Measurements from ENCODE around the gene NES. TPM values are rescaled to one million over a fixed set of nuclear protein-coding genes. Genes with fewer than 3 reads are reported as not detected.

Gene NES, protein sequence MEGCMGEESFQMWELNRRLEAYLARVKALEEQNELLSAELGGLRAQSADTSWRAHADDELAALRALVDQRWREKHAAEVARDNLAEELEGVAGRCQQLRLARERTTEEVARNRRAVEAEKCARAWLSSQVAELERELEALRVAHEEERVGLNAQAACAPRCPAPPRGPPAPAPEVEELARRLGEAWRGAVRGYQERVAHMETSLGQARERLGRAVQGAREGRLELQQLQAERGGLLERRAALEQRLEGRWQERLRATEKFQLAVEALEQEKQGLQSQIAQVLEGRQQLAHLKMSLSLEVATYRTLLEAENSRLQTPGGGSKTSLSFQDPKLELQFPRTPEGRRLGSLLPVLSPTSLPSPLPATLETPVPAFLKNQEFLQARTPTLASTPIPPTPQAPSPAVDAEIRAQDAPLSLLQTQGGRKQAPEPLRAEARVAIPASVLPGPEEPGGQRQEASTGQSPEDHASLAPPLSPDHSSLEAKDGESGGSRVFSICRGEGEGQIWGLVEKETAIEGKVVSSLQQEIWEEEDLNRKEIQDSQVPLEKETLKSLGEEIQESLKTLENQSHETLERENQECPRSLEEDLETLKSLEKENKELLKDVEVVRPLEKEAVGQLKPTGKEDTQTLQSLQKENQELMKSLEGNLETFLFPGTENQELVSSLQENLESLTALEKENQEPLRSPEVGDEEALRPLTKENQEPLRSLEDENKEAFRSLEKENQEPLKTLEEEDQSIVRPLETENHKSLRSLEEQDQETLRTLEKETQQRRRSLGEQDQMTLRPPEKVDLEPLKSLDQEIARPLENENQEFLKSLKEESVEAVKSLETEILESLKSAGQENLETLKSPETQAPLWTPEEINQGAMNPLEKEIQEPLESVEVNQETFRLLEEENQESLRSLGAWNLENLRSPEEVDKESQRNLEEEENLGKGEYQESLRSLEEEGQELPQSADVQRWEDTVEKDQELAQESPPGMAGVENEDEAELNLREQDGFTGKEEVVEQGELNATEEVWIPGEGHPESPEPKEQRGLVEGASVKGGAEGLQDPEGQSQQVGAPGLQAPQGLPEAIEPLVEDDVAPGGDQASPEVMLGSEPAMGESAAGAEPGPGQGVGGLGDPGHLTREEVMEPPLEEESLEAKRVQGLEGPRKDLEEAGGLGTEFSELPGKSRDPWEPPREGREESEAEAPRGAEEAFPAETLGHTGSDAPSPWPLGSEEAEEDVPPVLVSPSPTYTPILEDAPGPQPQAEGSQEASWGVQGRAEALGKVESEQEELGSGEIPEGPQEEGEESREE (N-terminal part only)
- not detected for total RNA-seq

DNA sequence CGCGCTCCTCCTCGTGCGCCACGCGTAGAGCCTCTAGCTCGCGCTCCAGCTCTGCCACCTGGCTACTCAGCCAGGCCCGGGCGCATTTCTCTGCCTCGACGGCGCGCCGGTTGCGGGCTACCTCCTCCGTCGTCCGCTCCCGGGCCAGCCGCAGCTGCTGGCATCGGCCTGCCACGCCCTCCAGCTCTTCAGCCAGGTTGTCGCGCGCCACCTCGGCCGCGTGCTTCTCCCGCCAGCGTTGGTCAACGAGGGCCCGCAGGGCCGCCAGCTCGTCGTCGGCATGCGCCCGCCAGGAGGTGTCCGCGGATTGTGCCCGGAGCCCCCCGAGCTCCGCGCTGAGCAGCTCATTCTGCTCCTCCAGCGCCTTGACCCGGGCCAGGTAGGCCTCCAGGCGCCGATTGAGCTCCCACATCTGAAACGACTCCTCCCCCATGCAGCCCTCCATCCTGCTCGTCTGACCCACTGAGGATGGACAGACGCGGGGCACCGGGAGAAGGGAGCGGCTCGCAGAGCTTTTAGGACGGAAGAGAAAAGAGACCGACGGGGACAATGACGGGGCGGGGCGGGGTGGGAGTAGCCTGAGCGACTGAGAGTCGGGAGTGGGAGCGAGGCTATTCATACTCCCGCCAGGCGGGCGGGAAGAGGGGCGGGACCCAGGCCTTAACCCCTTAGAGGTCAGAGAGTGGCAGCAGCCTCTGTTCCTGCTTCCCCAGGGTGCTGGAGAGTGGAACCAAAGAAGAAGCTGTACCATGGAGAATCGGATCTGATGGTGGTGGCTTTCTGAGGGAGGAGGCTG is at the start of gene NES:
Gene NES (minus strand): TSS at position 588 of the 796 bp plus-strand sequence. CDS start 143 bp downstream, at position 445.
- Mint-ChIP-seq H3K9me3 (no peaks in the 10 kb centered on the region), H3K27ac (no peak within 1 kb of the TSS), H3K36me3 (ENCODE audit: low read depth) (no peaks in the 10 kb centered on the region), H3K4me3 (no peak within 1 kb of the TSS), H3K27me3 (peaks cover 75% of the 10 kb centered on the region), H3K4me1 (peaks cover 3% of the 10 kb centered on the region)
- POLR2A ChIA-PET, result interaction anchor here (0.6 kb wide), 1 partner anchor 185 kb away, joined by 3 read pairs; no protein-coding TSS in a partner anchor
- CTCF ChIA-PET, result interaction anchor here (0.8 to 5.9 kb wide), 11 partner anchors 9 to 251 kb away, joined by 3 to 41 read pairs (median 3); no protein-coding TSS in a partner anchor
- DNase-seq, result no peak

DNA sequence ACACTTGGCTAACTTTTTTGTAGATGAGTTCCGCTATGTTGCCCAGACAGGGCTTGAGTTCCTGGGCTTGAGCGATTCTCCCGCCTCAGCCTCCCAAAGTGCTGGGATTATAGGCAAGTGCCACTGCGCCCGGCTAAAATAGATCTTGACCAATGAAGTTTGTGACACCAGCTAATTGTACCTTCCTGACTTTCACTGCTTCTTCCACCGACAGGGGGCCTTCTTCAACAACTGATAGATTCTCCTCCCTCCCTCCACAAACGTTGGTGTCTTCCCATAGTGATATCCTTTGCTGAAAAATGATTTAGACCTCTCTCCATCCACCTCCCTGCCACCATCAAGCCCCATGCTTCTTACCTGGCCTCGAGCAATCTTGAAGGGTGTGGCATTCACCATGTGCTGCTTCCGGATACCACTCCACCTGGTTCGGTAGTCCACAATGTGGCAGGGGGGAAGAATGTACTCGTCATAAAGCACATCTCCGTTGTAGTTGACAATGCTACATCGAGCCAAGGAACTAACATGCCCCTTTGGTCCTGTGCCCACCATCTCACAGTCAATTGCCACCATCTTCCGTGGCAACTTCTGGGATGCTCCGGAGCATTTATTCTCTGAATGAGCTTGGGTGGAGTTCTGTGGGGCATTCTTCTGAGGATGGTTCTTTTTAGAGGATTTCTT is 49.5 kb upstream of the NES start:
- H3K4me1 Mint-ChIP-seq, result peaks cover 34% of the 10 kb centered on the region
- ChIA-PET CTCF (interaction anchor here (0.6 to 7.4 kb wide), 60 partner anchors 8 to 226 kb away, joined by 3 to 106 read pairs (median 6); partner anchors contain the start of genes CRABP2, HDGF, INSRR and MRPL24), POLR2A (interaction anchor here (0.9 kb wide), 1 partner anchor 38 kb away, joined by 4 read pairs; no protein-coding TSS in a partner anchor)
- peaks cover 24% of the 10 kb centered on the region for H3K36me3 Mint-ChIP-seq (ENCODE audit: low read depth)
- H3K9me3 Mint-ChIP-seq, result no peaks in the 10 kb centered on the region
- no peaks in the 10 kb centered on the region for H3K27me3 Mint-ChIP-seq
- no peak overlapping the region for H3K4me3 Mint-ChIP-seq
- no peak overlapping the region for H3K27ac Mint-ChIP-seq
- peak; percentile 73 for DNase-seq

DNA sequence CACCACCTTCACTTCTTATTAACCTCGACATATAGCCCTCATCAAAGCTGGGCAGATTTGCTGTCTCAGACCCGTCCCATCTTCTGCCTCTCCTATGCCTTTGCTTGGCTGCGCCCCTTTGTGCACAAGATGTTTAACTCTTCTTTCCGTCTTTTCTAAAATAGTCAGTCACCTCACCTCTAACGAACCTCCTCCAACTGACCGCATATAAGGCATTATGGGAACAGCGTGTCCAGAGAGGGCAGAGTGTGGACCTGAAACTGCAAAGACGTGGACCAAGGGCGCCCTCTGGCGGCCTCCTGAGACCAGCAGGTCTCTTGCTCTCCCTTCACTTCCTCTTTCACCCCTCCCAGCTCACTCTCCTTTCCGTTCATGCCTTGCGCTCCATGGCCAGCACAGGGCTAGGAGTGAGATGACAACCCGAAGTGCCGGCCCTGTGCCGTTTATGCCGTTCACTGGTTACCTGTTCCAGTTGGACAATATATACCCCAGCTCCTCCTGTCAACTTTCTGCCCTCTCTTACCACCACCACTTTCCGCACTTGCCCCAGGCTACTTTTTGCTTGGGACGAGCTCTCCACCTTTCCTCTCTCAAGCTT is 48.6 kb upstream of the NES start:
- ChIA-PET CTCF (interaction anchor here (0.5 to 7.4 kb wide), 66 partner anchors 9 to 282 kb away, joined by 3 to 106 read pairs (median 5); partner anchors contain the start of genes CRABP2, HDGF, INSRR and MRPL24), POLR2A (interaction anchor here (0.9 kb wide), 1 partner anchor 37 kb away, joined by 4 read pairs; no protein-coding TSS in a partner anchor)
- peak; percentile 85 for DNase-seq
- no peaks in the 10 kb centered on the region for H3K9me3 Mint-ChIP-seq
- H3K36me3 Mint-ChIP-seq (ENCODE audit: low read depth), result peaks cover 31% of the 10 kb centered on the region
- no peaks in the 10 kb centered on the region for H3K27me3 Mint-ChIP-seq
- no peak overlapping the region for H3K4me3 Mint-ChIP-seq
- H3K4me1 Mint-ChIP-seq, result peaks cover 32% of the 10 kb centered on the region
- no peak overlapping the region for H3K27ac Mint-ChIP-seq

DNA sequence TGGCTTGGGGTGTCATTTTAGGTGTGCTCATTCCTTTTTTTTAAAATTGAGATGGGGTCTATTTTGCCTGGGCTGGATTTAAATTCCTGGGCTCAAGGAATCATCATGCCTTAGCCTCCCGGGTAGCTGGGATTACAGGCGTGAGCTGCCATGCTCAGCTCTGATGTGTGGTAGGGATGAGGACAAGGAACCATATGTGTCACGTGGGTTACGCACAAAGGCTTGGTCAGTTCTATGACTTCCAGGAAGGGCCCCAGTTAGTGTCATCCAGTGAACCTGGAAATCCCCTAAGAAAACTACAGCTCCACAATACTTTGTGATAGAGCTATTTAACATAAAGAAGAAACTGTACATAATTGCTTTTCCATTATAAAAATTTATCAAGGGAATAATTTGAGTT is 44.3 kb upstream of the NES start:
- ChIA-PET CTCF (interaction anchor here (0.6 to 7.3 kb wide), 5 partner anchors 11 to 139 kb away, joined by 3 to 35 read pairs (median 7); partner anchors contain the start of gene NTRK1), POLR2A (interaction anchor here (0.8 kb wide), 1 partner anchor 11 kb away, joined by 3 read pairs; no protein-coding TSS in a partner anchor)
- no peak for DNase-seq

DNA sequence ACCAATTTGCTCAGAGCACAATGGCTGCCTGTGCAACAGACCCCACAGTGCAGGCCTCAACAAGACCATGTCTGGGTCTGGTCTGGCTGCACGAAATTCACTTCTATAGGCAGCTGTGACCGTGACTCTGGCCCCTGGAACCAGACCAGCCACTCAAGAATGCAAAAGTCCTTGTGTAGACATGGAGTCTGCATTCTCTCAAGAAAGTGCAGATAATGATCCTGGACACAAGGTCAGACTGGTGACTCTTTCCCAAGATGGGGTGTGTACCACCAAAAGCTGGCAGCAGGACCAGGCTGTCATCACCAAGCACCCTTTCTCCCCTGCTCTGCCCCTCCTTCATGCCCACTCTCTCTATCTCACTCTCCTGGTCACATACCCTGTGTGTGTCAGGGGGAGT is 43.9 kb upstream of the NES start:
- no peak overlapping the region for H3K4me3 Mint-ChIP-seq
- POLR2A ChIA-PET, result no interaction called here
- H3K27me3 Mint-ChIP-seq, result no peaks in the 10 kb centered on the region
- DNase-seq, result no peak
- H3K27ac Mint-ChIP-seq, result no peak overlapping the region
- CTCF ChIA-PET, result interaction anchor here (1.2 to 7.3 kb wide), 5 partner anchors 10 to 139 kb away, joined by 4 to 35 read pairs (median 7); partner anchors contain the start of gene NTRK1
- H3K9me3 Mint-ChIP-seq, result no peaks in the 10 kb centered on the region
- peaks cover 20% of the 10 kb centered on the region for H3K4me1 Mint-ChIP-seq
- H3K36me3 Mint-ChIP-seq (ENCODE audit: low read depth), result peaks cover 33% of the 10 kb centered on the region

More for the DNA sequence above, 44.3 kb upstream of the NES start:
- Mint-ChIP-seq H3K36me3 (ENCODE audit: low read depth) (peaks cover 33% of the 10 kb centered on the region), H3K27me3 (no peaks in the 10 kb centered on the region), H3K27ac (no peak overlapping the region), H3K4me1 (peaks cover 20% of the 10 kb centered on the region), H3K4me3 (no peak overlapping the region), H3K9me3 (no peaks in the 10 kb centered on the region)

DNA sequence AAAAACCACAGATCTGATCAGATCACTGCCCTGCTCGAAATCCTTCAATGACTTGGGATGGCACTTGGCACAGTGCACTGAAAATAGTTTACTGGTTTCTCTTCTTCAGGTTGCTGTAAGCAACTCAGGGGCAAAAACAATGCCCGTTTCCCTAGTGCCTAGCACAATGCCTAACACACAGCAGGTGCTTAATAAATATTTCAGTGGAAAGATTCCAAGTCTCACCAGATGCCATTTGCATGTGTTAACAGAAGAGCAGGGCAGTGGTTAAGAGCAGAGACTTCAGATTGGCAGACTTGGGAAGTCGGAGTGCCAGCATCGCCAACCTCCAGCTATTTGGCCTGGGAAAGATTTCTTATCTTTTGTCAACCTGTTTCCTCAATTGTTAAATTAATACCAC is 40.1 kb upstream of the NES start:
- Mint-ChIP-seq H3K4me1 (peaks cover 2% of the 10 kb centered on the region), H3K27ac (no peak overlapping the region), H3K4me3 (no peak overlapping the region), H3K27me3 (no peaks in the 10 kb centered on the region), H3K36me3 (ENCODE audit: low read depth) (peaks cover 23% of the 10 kb centered on the region), H3K9me3 (no peaks in the 10 kb centered on the region)
- POLR2A ChIA-PET, result no interaction called here
- CTCF ChIA-PET, result interaction anchor here (1.2 to 9.6 kb wide), 4 partner anchors 9 to 33 kb away, joined by 4 to 92 read pairs (median 28); partner anchors contain the start of genes CRABP2, ISG20L2 and METTL25B
- no peak for DNase-seq

DNA sequence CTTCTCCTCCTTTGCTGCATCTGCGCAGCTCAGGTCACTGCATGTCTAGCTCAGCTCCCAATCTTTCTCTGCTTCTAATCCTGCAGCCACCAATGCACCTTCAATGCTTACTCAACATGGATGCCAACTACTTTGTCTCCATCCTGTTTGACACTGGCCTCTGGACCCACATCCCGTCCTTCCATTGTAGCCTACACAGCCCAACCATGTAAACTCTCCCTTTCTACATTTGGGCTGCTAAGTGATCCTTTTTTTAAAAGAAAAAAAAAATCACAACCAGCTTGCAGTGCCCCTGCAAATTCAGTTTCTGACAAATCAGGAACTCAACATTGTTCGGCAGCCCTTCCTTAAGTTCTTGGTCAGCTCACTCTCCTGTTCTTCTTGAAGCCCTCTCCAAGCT is 37.6 kb upstream of the NES start:
- Mint-ChIP-seq H3K27ac (no peak overlapping the region), H3K27me3 (no peaks in the 10 kb centered on the region), H3K9me3 (no peaks in the 10 kb centered on the region), H3K36me3 (ENCODE audit: low read depth) (peaks cover 9% of the 10 kb centered on the region), H3K4me3 (no peak overlapping the region), H3K4me1 (no peaks in the 10 kb centered on the region)
- DNase-seq, result no peak
- POLR2A ChIA-PET, result no interaction called here
- CTCF ChIA-PET, result interaction anchor here (0.5 to 9.6 kb wide), 6 partner anchors 9 to 148 kb away, joined by 3 to 92 read pairs (median 6); partner anchors contain the start of genes CRABP2, ISG20L2 and METTL25B

DNA sequence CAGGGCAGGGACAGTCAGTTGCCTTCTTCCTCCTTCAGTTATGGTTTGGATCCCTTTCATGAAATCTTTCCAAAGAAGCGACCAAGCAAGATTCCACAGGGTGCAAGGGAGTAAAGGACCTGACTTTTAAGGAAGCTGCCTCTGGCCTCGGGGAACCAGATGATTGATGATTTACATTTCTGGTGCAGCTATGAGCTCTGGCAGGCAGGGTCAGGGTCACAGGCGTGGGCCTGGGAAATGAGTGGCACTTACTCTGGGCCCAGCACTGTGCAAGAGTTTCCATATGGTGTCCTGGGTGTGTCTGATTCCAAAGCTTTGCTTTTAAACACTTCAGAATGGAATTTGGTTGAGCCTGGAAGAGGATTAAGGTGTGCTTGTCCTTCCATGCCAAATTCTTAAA is 35.4 kb upstream of the NES start:
- Mint-ChIP-seq H3K27ac (no peak overlapping the region), H3K9me3 (no peaks in the 10 kb centered on the region), H3K36me3 (ENCODE audit: low read depth) (peaks cover 9% of the 10 kb centered on the region), H3K4me3 (no peak overlapping the region), H3K27me3 (peaks cover under 1% of the 10 kb centered on the region), H3K4me1 (peaks cover under 1% of the 10 kb centered on the region)
- ChIA-PET POLR2A (no interaction called here), CTCF (interaction anchor here (0.7 to 9.6 kb wide), 6 partner anchors 9 to 87 kb away, joined by 3 to 92 read pairs (median 3); partner anchors contain the start of genes ISG20L2 and METTL25B)
- DNase-seq, result no peak

DNA sequence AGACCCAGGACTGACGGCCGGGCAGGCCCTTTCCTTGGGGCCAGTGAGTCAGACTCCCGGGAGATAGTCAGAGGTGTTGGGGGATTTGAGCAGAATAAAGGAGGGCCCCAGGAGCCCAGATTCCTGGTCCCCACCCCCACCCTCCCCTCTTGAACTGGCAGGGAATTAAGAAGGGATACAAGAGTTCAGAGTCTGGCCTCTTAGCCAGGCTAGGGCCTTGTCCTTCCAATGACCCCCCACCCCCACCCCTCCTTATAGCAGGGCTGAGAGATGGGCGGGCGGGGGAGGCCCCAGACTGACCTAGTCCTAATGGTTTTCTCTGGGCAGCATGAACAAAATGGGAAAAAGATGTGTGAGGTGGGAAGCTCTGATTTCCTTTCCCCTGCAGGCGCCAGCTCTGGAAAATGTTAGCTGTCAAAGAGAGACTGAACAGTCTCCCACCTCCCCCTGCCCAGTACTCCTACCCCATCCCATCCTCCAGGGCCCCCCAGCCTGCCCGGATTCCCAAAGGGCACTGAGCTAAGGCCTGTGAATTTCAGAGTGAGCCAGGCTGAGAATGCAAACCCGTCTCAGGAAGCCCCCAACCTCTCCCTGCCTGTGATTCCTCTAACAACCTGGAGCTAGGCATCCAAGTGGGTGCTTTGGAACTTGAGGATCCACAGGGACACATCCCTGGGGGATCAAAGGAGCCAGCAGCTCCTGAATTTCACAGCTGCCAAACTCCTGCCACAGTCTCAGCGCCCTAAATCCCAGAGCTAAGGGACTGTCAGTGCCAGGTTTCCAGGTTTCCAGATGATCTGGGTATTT is 34.0 kb upstream of the NES start:
- Mint-ChIP-seq H3K36me3 (ENCODE audit: low read depth) (peaks cover 5% of the 10 kb centered on the region), H3K4me3 (no peak overlapping the region), H3K9me3 (no peaks in the 10 kb centered on the region), H3K27ac (no peak overlapping the region), H3K27me3 (peaks cover 9% of the 10 kb centered on the region), H3K4me1 (peaks cover 11% of the 10 kb centered on the region)
- DNase-seq, result no peak
- ChIA-PET POLR2A (interaction anchor here (0.6 to 0.8 kb wide), 3 partner anchors 11 to 89 kb away, joined by 3 read pairs; partner anchors contain the start of genes ISG20L2 and METTL25B), CTCF (interaction anchor here (0.7 to 9.6 kb wide), 9 partner anchors 8 to 179 kb away, joined by 3 to 92 read pairs (median 5); partner anchors contain the start of genes ISG20L2 and METTL25B)

Measured in activated CD4-positive, alpha-beta T cell treated with anti-CD3 and anti-CD28 coated beads, Interleukin-2, amount 10 ng/mL, durations not matched to agents 7 days and 5 days (primary cell).